ENCODE measurements around the gene FZD1.

DNA sequence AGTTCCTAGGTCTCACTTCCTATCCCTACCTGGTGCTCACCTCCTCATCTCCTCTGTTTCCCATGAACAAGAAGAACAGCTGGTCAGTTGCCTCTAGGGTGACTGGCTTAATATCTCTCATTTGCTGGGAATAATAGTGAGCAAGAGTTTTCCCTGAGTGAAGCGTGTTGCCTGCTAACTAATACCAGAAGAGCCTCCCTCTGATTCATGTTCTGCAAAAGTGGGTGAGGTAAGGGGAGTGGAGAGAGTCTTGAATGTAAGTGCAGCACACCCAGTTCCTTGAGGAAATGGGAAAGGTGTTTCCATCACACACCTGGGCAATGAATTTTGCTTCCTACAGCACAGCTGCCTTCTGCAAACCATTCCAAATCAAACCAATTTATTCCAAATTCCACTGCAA lies 29.6 kb downstream of the FZD1 start:
- TF ChIP-seq GATA2 (IDR thresholded peaks at IDR 0.05; ENCODE audit: low read depth, low read length): no peak
- TF ChIP-seq GATA3 (IDR thresholded peaks at IDR 0.05; ENCODE audit: low read depth, low read length): no peak
